Measurements from ENCODE around the gene TLK2. TPM values are rescaled to one million over a fixed set of nuclear protein-coding genes. Genes with fewer than 3 reads are reported as not detected.
A peak's percentile ranks its signal among the peaks of the same experiment; 100 is the strongest.
"Not testable (repeated sequence)": the region's sequence is repeated elsewhere in the genome, so short reads cannot be mapped to it uniquely, and the experiment has no call there.

Gene TLK2
- polyA plus RNA-seq, 1 experiment = 57.4 TPM

- ChIA-PET CTCF (interaction anchor here (0.6 to 1.2 kb wide), 14 partner anchors 9 to 828 kb away, joined by 3 to 5 read pairs (median 3); no protein-coding TSS in a partner anchor), POLR2A (interaction anchor here (0.6 kb wide), 1 partner anchor 99 kb away, joined by 4 read pairs; no protein-coding TSS in a partner anchor)
- TF ChIP-seq CTCF (IDR thresholded peaks at IDR 0.05; ENCODE audit: low read depth, low read length) = peak; percentile 43
- H3K4me3 ChIP-seq (ENCODE audit: low read depth, low read length) = 0 out of 2 replicates have a peak overlapping the region, but pooled peaks have one; percentile 21
- not testable (repeated sequence) for H3K9me3 ChIP-seq (ENCODE audit: control insufficient read depth, insufficient read depth, low read length); H3K27me3 ChIP-seq (ENCODE audit: control insufficient read depth, insufficient read depth, low read length); H3K27ac ChIP-seq (ENCODE audit: low read depth, low read length); DNase-seq (ENCODE audit: low read depth, low spot score)
These were observed 74.4 kb downstream of the TLK2 start for GRCh38 chr17:62552851-62553659.

- DNase-seq (ENCODE audit: low read depth, low spot score); CTCF ChIA-PET; H3K4me3 ChIP-seq (ENCODE audit: low read depth, low read length); H3K9me3 ChIP-seq (ENCODE audit: control insufficient read depth, insufficient read depth, low read length); H3K27me3 ChIP-seq (ENCODE audit: control insufficient read depth, insufficient read depth, low read length); POLR2A ChIA-PET; H3K27ac ChIP-seq (ENCODE audit: low read depth, low read length): not testable (repeated sequence)
These were observed 78.9 kb downstream of the TLK2 start for GRCh38 chr17:62557532-62557931.

- CTCF ChIA-PET; H3K27ac ChIP-seq (ENCODE audit: low read depth, low read length); DNase-seq (ENCODE audit: low read depth, low spot score); H3K9me3 ChIP-seq (ENCODE audit: control insufficient read depth, insufficient read depth, low read length); H3K27me3 ChIP-seq (ENCODE audit: control insufficient read depth, insufficient read depth, low read length); H3K4me3 ChIP-seq (ENCODE audit: low read depth, low read length); POLR2A ChIA-PET: not testable (repeated sequence)
These were observed 80.3 kb downstream of the TLK2 start for GRCh38 chr17:62558941-62559340.

- H3K9me3 ChIP-seq (ENCODE audit: control insufficient read depth, insufficient read depth, low read length); POLR2A ChIA-PET; DNase-seq (ENCODE audit: low read depth, low spot score); H3K27me3 ChIP-seq (ENCODE audit: control insufficient read depth, insufficient read depth, low read length); CTCF ChIA-PET; H3K27ac ChIP-seq (ENCODE audit: low read depth, low read length); H3K4me3 ChIP-seq (ENCODE audit: low read depth, low read length): not testable (repeated sequence)
These were observed 82.3 kb downstream of the TLK2 start for GRCh38 chr17:62560971-62561370.

- no peak for TF ChIP-seq CTCF (IDR thresholded peaks at IDR 0.05; ENCODE audit: low read depth, low read length)
- no peak overlapping the region for H3K4me3 ChIP-seq (ENCODE audit: low read depth, low read length)
- DNase-seq (ENCODE audit: low read depth, low spot score) = peak; percentile 6
- ChIA-PET CTCF (interaction anchor here (0.6 to 1.8 kb wide), 2 partner anchors 10 to 13 kb away, joined by 3 to 5 read pairs; no protein-coding TSS in a partner anchor), POLR2A (no interaction called here)
- H3K9me3 ChIP-seq (ENCODE audit: control insufficient read depth, insufficient read depth, low read length) = no peaks in the 10 kb centered on the region
- no peaks in the 10 kb centered on the region for H3K27me3 ChIP-seq (ENCODE audit: control insufficient read depth, insufficient read depth, low read length)
- H3K27ac ChIP-seq (ENCODE audit: low read depth, low read length) = no peak overlapping the region
These were observed 84.0 kb downstream of the TLK2 start for GRCh38 chr17:62562656-62563055.

GRCh38 chr17:62565817-62566216 is 87.2 kb downstream of the TLK2 start:
- ChIA-PET POLR2A (interaction anchor here (0.9 kb wide), 1 partner anchor 82 kb away, joined by 3 read pairs; no protein-coding TSS in a partner anchor), CTCF (no interaction called here)
- H3K9me3 ChIP-seq (ENCODE audit: control insufficient read depth, insufficient read depth, low read length) = no peaks in the 10 kb centered on the region

More at GRCh38 chr17:62565817-62566216, 87.2 kb downstream of the TLK2 start:
- no peak for DNase-seq (ENCODE audit: low read depth, low spot score)
- TF ChIP-seq CTCF (IDR thresholded peaks at IDR 0.05; ENCODE audit: low read depth, low read length) = no peak
- Histone ChIP-seq H3K4me3 (ENCODE audit: low read depth, low read length) (no peak overlapping the region), H3K27ac (ENCODE audit: low read depth, low read length) (no peak overlapping the region), H3K27me3 (ENCODE audit: control insufficient read depth, insufficient read depth, low read length) (no peaks in the 10 kb centered on the region)

Measured in AG04450 (cell line).